ENCODE results near the gene MYO3B.
"Not testable (repeated sequence)": the region's sequence is repeated elsewhere in the genome, so short reads cannot be mapped to it uniquely, and the experiment has no call there.

- TF ChIP-seq, protein P1, sequence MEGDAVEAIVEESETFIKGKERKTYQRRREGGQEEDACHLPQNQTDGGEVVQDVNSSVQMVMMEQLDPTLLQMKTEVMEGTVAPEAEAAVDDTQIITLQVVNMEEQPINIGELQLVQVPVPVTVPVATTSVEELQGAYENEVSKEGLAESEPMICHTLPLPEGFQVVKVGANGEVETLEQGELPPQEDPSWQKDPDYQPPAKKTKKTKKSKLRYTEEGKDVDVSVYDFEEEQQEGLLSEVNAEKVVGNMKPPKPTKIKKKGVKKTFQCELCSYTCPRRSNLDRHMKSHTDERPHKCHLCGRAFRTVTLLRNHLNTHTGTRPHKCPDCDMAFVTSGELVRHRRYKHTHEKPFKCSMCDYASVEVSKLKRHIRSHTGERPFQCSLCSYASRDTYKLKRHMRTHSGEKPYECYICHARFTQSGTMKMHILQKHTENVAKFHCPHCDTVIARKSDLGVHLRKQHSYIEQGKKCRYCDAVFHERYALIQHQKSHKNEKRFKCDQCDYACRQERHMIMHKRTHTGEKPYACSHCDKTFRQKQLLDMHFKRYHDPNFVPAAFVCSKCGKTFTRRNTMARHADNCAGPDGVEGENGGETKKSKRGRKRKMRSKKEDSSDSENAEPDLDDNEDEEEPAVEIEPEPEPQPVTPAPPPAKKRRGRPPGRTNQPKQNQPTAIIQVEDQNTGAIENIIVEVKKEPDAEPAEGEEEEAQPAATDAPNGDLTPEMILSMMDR (IDR thresholded peaks at IDR 0.05): not testable (repeated sequence)
- TF ChIP-seq POLR2AphosphoS5 (IDR thresholded peaks at IDR 0.05); POLR2A (IDR thresholded peaks at IDR 0.05; ENCODE audit: low read depth): not testable (repeated sequence)
These were observed 86.0 kb downstream of the MYO3B start for GRCh38 chr2:170263728-170264521.

Data from esophagus muscularis mucosa (tissue), 3 donors.